HG02798 (cell line): ENCODE measurements around the gene DLG1.

Experiments used
- ATAC-seq: cut with Tn5 transposase; IDR thresholded peaks from one replicate; pipeline ENCODE4 v1.9.1; 2021; ENCODE audit warnings: mild to moderate bottlenecking; ENCODE audit not compliant: unreplicated experiment, poor library complexity

DLG1 gene

DNA sequence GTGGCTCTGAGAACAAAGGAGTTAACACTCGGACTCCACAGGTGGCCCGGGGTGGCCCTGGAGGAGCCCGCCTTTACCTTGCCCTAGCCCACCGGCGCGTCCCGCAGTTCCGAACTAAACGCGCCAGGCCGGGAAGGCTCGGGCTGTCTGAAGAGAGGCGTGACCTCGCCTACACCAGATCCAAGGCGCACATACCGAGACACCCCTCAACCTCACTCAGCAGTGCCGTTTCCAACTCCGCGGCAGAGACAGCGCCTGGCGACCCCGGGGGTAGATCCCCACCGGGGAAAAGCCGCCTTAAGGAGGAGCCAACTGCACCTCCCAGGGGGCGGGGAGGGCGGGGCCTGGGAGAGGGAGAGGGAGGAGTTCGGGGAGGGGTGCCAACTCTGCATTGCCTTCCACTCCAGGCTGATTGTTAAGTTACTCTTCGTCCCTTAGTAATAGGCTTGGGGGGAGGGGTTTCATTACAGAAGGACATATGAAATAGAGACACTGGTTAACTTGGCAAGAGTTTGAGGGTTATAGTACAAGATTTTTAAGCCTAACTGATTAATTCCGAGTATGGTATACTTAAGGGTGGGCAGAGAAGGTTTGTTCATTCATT lies at the start of gene DLG1:
TSS of gene DLG1 (minus strand) at position 272 of the 604 bp plus-strand sequence. CDS start 1,408 bp downstream, outside the sequence.
- peak; percentile 55 for ATAC-seq

- ATAC-seq, result no peak
Observed at GRCh38 chr3:197348014-197348413, 49.6 kb upstream of the DLG1 start.

DNA sequence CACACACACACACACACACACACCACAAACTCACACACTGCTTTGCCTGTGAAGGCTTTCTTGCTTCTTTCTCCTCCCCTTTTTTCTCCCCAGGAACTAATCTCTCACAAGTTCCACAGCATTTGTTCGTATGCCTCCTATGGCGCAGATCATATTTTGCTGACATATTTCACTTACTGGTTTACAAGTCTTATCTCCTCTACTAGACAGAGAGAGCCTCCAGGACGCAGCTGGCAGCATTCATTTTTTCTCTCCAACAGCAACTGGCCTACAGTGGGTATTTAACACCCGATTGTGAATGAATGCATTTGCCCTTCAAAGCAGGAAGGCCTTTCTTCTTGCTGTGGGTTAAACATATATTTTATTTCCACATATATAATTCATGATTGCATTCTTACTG lies 47.0 kb upstream of the DLG1 start:
- no peak for ATAC-seq

DNA sequence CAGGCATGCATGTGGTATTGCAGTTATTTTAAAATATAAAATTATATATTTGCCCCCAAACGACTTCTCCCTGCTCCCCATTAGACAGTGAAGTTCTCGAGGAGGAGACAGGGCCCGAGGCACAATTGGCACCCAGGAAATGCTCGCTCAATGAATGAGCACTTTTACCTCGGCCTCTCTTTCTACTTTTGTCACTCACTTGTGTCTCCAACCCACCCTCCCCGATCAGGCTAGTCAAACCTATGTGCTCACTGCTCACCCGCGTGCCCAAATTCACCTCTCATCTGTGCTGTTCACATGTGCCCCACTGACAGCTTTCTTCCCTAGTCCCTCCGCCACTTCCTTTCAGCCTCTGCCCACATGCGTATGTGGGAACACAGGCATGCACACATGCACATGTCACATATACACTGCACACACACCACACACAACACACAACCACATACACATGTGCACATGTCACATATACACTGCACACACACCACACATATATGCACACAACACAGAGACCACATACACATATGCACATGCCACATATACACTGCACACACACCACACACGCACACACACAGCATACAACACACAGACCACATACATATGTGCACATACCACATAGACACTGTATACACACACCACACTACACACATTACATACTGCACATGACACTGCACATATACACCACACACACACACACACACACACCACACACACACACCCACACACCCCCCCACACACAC lies 46.3 kb upstream of the DLG1 start:
- ATAC-seq, result no peak

DNA sequence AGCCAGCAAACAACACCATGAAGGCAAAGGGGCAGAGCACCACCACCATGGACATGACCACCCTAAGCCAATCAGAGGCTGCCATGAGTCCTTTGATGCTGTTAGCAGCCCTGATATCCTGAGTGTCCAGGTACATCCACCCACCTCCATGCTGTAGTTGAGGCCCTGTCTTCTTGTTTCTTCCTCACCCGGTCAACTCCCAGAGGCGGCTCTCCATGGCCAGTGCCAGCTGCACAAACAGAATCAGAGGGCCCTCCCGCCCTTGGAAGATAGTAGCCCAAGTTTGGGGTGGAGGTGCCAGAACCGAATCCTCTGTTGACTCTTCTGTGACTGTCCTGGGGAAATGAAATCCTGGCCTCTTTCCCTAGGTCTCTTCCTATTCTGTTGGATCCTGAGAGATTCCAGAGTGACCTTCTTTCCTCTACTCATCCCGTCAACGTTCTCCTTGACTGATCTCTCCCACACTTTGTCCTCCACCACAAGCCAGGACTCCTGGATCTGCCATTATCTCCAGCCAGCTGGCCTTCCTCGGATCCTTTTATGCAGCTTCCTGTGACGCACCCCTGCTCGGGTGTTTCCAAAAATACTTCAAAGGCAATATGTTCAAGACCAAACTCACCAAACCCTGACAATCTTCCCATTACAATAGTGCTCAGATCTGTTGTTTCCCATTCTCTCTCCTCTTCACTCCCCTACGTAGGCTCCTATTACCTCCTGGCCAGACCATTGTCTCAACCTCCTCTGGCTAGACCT lies 45.4 kb upstream of the DLG1 start:
- no peak for ATAC-seq

DNA sequence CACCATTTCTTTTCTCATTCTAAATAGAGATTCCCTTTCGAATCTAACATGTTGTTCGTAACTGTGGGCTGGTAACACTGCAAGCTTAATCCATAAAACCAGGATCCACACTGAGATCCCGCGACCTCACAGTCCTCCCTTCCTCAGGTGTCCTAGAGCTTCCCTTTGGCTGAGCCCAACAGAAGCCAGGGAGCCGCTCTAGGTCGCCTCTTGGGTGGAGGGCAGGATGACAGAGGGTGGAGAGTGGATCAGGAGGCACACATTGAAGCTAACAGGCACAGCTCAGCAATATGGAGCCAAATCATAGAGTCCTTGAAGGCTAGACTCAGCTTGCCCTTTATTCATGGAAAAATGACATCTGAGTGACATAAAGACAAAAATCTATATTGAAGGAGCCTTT lies 44.7 kb upstream of the DLG1 start:
- ATAC-seq, result no peak

- no peak for ATAC-seq
Observed at GRCh38 chr3:197340521-197340871, 42.1 kb upstream of the DLG1 start.

DNA sequence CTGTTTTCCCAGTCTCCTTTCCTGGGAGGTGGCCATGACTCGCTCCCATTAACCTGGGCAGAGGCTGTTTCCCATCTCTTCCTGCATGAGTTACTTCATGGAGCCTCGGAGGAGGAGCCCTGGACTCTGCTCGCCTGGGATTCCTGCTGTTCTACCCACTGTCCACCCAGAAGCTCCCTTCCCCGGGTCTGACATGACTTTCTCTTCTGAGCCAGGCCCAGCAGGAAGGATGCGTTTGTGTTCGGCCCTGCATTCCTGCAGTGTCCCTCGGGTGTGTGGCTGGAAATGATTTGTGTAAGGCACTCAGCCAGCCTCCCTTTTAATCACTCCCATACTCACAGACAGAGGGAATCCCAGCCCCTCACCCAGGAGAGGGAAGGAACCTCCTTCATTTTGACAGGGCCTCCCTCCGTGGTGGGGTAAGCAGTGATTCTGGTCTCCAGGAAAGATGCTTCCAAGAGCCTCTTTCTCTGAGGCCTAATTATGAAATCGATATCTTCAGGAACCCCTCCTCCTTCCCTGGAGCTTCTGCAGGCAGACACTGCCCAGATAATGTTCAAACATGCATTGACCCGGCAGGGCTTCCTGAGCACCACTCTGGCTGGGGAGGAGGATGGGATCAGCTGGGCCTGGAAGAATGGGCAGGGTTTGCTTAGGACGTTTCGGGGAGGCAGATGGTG lies 41.6 kb upstream of the DLG1 start:
- ATAC-seq, result no peak

- ATAC-seq, result no peak
Observed at GRCh38 chr3:197338586-197338985, 40.2 kb upstream of the DLG1 start.

DNA sequence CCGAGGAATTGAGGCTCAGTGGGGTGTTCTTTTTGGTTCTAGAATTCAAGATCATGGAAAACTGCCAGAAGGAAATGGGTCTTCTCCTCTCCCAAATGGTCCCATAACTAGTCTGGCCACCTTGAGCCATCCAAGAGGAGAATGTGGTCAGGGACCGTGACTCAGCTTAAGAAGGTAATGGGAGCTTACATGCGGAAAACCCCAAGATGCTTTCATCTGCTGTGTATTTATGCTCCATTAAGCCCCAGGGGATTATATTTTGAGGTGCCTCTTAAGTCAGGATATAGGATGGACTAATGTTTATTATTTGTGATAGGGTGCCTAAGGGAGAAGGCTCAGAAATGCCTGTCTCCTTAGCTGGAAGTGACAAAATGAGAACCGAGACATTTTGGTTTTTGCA lies 39.2 kb upstream of the DLG1 start:
- no peak for ATAC-seq

GRCh38 chr3:197337214-197337613 lies 38.8 kb upstream of the DLG1 start:
- ATAC-seq, result no peak

GRCh38 chr3:197336348-197336747 lies 37.9 kb upstream of the DLG1 start:
- ATAC-seq, result no peak

DNA sequence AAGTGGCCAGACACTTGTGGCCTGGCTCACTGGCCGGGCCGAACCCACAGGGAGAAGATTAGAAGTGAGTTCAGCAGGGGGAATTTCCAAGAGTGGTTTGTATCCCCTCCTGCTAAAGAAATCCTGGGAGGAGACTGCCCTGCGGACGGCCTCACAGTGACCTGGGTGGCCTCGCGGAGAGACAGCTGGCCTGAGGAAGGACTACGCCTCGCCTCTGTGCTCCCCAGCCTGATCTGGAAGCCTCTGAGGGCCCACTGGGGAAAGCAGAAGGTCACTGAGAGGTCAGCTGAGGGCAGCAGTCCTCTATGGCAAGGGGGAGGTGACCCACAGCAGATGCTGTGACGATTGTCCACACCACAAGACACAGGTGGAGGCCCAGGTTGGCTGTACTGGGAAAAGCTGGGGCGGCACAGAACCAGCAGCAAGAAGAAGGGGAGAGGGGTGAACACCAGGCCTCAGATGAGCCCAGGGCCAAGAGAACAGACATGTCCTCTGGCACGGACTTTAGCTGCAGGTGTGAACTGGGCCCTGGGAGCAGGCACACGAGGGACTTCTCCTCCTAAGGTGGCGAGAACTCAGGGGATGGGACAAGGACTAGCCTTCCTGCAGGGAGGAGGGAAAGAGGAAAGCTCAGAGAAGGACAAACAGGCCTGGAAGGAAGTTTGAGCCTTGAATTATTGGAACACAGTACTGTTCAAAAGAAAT lies 37.2 kb upstream of the DLG1 start:
- no peak for ATAC-seq

DNA sequence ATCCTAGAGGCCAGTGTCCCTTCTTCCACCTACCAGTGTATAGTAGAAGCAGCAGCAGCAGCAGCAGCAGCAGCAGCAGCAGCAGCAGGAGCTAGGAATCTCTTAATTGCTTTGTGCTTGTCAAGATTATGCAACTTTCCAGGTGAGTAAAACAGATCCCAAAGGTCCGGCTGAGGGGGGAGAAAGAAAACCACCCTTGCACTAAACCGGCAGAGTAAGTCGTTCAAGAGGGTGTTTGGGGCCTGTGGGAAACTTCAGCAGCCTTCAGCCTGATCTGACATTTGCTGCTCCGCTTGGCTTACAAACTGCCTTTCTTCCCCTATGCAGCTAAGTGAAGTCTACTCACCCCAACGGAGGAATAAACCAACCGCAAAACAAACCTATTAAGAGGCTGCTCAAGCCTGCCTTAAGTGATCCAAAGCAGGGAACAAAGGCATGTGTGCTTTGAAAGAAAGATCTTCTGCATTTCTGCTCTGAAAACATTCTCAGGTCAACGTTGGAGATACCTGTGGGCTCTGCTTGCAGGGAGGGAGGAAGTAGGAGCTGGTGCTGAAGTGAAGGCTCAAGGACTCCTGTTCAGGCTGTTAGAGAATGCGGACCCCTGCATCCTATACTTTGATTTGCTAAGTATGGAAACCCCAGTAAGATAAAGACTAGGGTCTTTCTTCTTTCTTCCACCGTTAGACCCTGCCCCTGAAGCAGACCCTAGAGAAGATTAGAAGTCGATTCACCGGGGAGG lies 35.7 kb upstream of the DLG1 start:
- ATAC-seq, result no peak

- ATAC-seq, result no peak
Observed at GRCh38 chr3:197331131-197331530, 32.7 kb upstream of the DLG1 start.

GRCh38 chr3:197329382-197329781 lies 31.0 kb upstream of the DLG1 start:
- no peak for ATAC-seq

DNA sequence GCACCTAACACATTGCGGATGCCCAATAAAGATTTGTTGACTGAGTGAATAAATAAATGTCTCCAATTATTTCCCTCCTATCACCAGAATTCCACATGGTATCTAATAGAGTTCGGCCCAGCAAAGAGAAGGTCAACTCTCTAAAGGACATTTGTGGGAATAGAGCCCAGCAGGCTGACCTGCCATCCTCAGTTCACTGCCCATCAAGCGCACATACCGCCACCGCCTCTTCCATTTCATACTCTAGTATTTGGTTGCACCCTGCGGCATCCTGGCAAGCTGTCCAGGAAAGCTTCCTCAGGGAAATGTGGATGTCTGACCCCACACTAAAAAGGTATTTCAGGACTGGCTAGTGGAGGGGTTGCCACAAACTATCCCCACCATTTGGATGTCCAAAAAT lies 29.8 kb upstream of the DLG1 start:
- no peak for ATAC-seq

DNA sequence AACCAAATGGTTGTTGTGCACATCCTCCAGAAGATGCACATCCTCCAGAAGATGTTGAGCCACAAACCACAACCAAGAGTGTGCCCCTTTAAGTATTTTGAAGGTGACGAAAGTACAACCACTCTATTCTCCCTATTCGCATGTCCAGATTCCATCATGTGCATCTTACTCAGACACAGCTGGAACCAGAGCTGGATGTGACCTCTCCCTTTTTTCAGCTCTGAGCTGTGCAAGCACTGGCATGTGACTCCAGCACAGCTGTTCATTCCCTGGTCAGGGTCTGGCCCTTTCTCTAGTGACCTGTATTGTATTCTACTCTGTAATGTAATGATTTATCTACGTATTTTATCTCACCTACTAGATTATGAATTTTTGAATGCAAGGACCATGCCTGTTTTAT lies 29.3 kb upstream of the DLG1 start:
- no peak for ATAC-seq

GRCh38 chr3:197325773-197326172 lies 27.4 kb upstream of the DLG1 start:
- ATAC-seq, result no peak

DNA sequence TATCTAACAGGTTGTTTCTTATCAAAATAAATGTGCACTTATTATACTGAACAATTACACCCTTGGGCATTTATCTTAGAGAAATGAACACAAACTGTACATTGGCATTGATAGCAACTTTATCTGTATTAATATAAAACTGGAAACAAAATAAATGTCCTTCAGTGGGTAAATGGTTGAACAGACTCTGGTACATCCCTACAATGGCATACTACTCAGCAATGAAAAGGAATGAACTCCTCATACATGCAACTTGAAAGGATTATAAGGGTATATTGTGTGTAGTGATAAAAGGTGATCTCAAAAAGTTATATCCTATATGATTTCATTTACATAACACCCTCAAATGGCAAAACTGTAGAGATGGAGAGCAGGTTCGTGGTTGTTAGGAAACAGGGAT lies 23.7 kb upstream of the DLG1 start:
- no peak for ATAC-seq
